Endodermal cell (in vitro differentiated cells): Measurements from ENCODE around the gene CPT1C. TPM values are rescaled to one million over a fixed set of nuclear protein-coding genes. Genes with fewer than 3 reads are reported as not detected.

ENCODE experiments used
- DNase-seq: peaks from one replicate; pipeline ENCODE4 v3.0.0-alpha.2; 2017
- H3K27ac ChIP-seq: 2 replicates; pipeline ENCODE4 v1.5.1; 2013; ENCODE audit warnings: mild to moderate bottlenecking, low read depth, low read length, moderate library complexity
- H3K27me3 ChIP-seq: 2 replicates; pipeline ENCODE4 v1.6.1; 2013; ENCODE audit warnings: mild to moderate bottlenecking, low read length, moderate library complexity; ENCODE audit not compliant: insufficient read depth, control insufficient read depth, poor library complexity, severe bottlenecking
- H3K36me3 ChIP-seq: 2 replicates; pipeline ENCODE4 v1.7.0; 2013; ENCODE audit warnings: mild to moderate bottlenecking, low read length, moderate library complexity; ENCODE audit not compliant: control insufficient read depth, insufficient read depth
- H3K4me1 ChIP-seq: one replicate; pipeline ENCODE4 v1.7.0; 2013; ENCODE audit warnings: low read length; ENCODE audit not compliant: control insufficient read depth, insufficient read depth
- H3K4me3 ChIP-seq: 2 replicates; pipeline ENCODE4 v1.5.1; 2013; ENCODE audit warnings: mild to moderate bottlenecking, low read length, moderate library complexity
- H3K9ac ChIP-seq: 2 replicates; pipeline ENCODE4 v1.6.1; 2013; ENCODE audit warnings: mild to moderate bottlenecking, low read length, moderate library complexity; ENCODE audit not compliant: poor library complexity, severe bottlenecking; ENCODE audit errors: extremely low read depth
- H3K9me3 ChIP-seq: 2 replicates; pipeline ENCODE4 v1.6.1; 2013; ENCODE audit warnings: mild to moderate bottlenecking, low read length, moderate library complexity; ENCODE audit not compliant: control insufficient read depth
- H3K27ac Mint-ChIP-seq: 2 replicates; pipeline ENCODE4 v1.8.0; 2020; ENCODE audit warnings: mixed read lengths
- H3K27me3 Mint-ChIP-seq: 2 replicates; pipeline ENCODE4 v1.8.0; 2021; ENCODE audit warnings: mild to moderate bottlenecking, mixed read lengths; ENCODE audit not compliant: insufficient read depth
- H3K36me3 Mint-ChIP-seq: 2 replicates; pipeline ENCODE4 v1.8.0; 2020; ENCODE audit warnings: low read depth, mixed read lengths
- H3K4me1 Mint-ChIP-seq: 2 replicates; pipeline ENCODE4 v1.8.0; 2020; ENCODE audit warnings: mixed read lengths
- H3K4me3 Mint-ChIP-seq: 2 replicates; pipeline ENCODE4 v1.8.0; 2020; ENCODE audit warnings: mild to moderate bottlenecking, moderate library complexity, mixed read lengths
- H3K9me3 Mint-ChIP-seq: 2 replicates; pipeline ENCODE4 v1.8.0; 2020; ENCODE audit warnings: mild to moderate bottlenecking, mixed read lengths
- WGBS, 2 experiments: methylation state at CpG; one replicate each; pipeline versions ENCODE4 v1.1.5 to v1.1.7; 2013; ENCODE audit warnings: missing lambda C conversion rate in 2 of 2, mixed read lengths in 1 of 2; ENCODE audit not compliant: insufficient coverage in 1 of 2, insufficient read length in 1 of 2; 5-methylcytosine and 5-hydroxymethylcytosine counted together
- total RNA-seq, 2 donors: library from RNA; stranded (reverse); fragmentation: NEBNext Ultra II Directional in 1 of 2; extraction: Animal tissue kit (Norgen Biotek cat#: 25700) in 1 of 2; gene quantifications; 2 replicates in 1 of 2; 3 replicates in 1 of 2; pipeline ENCODE4 v1.2.1, GENCODE V29; 2021
- TF ChIP-seq, protein P1 (sequence below): fragments of 200-600 bp; sonication (generic); conservative IDR thresholded peaks from 2 replicates; pipeline ENCODE4 v1.5.0; 2021; ENCODE audit warnings: antibody characterized with exemption, mild to moderate bottlenecking

CPT1C gene
- total RNA-seq, 2 donors from 2014 or later: 41.4 to 59.7 TPM

DNA sequence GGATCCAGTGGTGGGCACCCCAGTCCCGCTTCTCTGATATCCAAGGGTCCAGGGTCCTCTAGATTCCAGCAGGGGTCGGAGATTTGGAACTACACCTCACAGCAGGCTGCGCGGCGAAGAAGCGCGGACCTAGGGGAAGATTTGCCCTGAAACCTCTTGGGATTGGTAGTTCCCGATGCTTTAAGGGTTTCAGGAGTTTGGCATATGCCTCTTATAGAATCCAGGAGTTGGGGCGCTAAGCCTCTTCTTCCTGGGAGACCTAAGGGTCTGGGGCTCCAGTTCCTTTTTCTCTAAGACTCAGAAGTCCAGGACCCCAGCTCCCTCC lies 24.8 kb upstream of the CPT1C start:
- TF ChIP-seq, protein P1, sequence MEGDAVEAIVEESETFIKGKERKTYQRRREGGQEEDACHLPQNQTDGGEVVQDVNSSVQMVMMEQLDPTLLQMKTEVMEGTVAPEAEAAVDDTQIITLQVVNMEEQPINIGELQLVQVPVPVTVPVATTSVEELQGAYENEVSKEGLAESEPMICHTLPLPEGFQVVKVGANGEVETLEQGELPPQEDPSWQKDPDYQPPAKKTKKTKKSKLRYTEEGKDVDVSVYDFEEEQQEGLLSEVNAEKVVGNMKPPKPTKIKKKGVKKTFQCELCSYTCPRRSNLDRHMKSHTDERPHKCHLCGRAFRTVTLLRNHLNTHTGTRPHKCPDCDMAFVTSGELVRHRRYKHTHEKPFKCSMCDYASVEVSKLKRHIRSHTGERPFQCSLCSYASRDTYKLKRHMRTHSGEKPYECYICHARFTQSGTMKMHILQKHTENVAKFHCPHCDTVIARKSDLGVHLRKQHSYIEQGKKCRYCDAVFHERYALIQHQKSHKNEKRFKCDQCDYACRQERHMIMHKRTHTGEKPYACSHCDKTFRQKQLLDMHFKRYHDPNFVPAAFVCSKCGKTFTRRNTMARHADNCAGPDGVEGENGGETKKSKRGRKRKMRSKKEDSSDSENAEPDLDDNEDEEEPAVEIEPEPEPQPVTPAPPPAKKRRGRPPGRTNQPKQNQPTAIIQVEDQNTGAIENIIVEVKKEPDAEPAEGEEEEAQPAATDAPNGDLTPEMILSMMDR: peak; percentile 53
- DNase-seq: no peak

DNA sequence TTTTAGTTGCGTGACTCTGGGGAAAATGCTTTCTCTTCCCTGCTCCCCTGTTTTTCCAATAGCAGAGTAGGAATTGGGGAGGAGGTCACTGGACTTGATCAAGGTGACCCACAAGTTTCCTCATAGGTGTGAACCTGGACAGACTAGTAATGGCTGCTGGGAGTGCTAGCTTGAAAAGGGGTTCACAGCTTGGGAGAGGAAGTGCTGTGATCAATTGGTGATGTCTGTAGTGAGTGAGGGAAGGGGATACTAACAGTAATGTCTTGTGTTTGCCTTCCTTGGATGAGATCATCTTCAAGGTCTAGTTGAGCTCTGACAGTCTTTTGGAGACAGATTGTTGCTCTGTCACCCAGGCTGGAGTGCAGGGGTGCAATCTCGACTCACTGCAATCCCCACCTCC lies 23.4 kb upstream of the CPT1C start:
- no peak for DNase-seq
- H3K9me3 ChIP-seq: no peaks in the 10 kb centered on the region
- no peaks in the 10 kb centered on the region for H3K9me3 Mint-ChIP-seq
- peaks cover 23% of the 10 kb centered on the region for H3K4me1 Mint-ChIP-seq
- peaks cover 35% of the 10 kb centered on the region for H3K36me3 ChIP-seq
- H3K27ac Mint-ChIP-seq: peak overlapping the region; percentile 64
- no peaks in the 10 kb centered on the region for H3K27me3 Mint-ChIP-seq
- H3K4me3 ChIP-seq: peak overlapping the region; percentile 90
- WGBS, 2 experiments: 80 to 90% methylated on average over 1 to 2 of the region's 2 CpGs
- H3K36me3 Mint-ChIP-seq: peaks cover 31% of the 10 kb centered on the region
- H3K4me1 ChIP-seq: no peaks in the 10 kb centered on the region
- no peaks in the 10 kb centered on the region for H3K27me3 ChIP-seq
- no peak overlapping the region for H3K9ac ChIP-seq
- H3K4me3 Mint-ChIP-seq: peak overlapping the region; percentile 93
- H3K27ac ChIP-seq: no peak overlapping the region
- TF ChIP-seq, protein P1: no peak

More for the DNA sequence above, 24.8 kb upstream of the CPT1C start:
- Mint-ChIP-seq H3K9me3 (no peaks in the 10 kb centered on the region), H3K4me3 (peak overlapping the region; percentile 93), H3K36me3 (peaks cover 41% of the 10 kb centered on the region), H3K4me1 (peaks cover 16% of the 10 kb centered on the region), H3K27me3 (no peaks in the 10 kb centered on the region), H3K27ac (peak overlapping the region; percentile 95)
- H3K9ac ChIP-seq: peak overlapping the region; percentile 77
- H3K27ac ChIP-seq: no peak overlapping the region
- H3K4me3 ChIP-seq: peak overlapping the region; percentile 90
- 0% methylated on average over 7 to 9 of the region's 9 CpGs for WGBS, 2 experiments
- H3K36me3 ChIP-seq: peaks cover 45% of the 10 kb centered on the region
- H3K9me3 ChIP-seq: no peaks in the 10 kb centered on the region
- no peaks in the 10 kb centered on the region for H3K27me3 ChIP-seq
- no peaks in the 10 kb centered on the region for H3K4me1 ChIP-seq

- TF ChIP-seq, protein P1: no peak
- Histone ChIP-seq H3K9me3 (no peaks in the 10 kb centered on the region), H3K9ac (no peak overlapping the region), H3K4me3 (no peak overlapping the region), H3K27ac (no peak overlapping the region), H3K27me3 (no peaks in the 10 kb centered on the region), H3K4me1 (no peaks in the 10 kb centered on the region), H3K36me3 (peaks cover 26% of the 10 kb centered on the region)
- DNase-seq: no peak
- WGBS, 2 experiments: 93 to 100% methylated on average over 1 to 3 of the region's 3 CpGs
- Mint-ChIP-seq H3K9me3 (no peaks in the 10 kb centered on the region), H3K4me3 (no peak overlapping the region), H3K4me1 (peaks cover 18% of the 10 kb centered on the region), H3K36me3 (peaks cover 29% of the 10 kb centered on the region), H3K27me3 (no peaks in the 10 kb centered on the region), H3K27ac (no peak overlapping the region)
These were observed 21.4 kb upstream of the CPT1C start for GRCh38 chr19:49669516-49669915.
